Chondrocyte (in vitro differentiated cells): Measurements from ENCODE around the gene LRRK1. TPM values are rescaled to one million over a fixed set of nuclear protein-coding genes. Genes with fewer than 3 reads are reported as not detected.

Experiments
- DNase-seq: peaks from one replicate; pipeline ENCODE4 v3.0.0; 2021; ENCODE audit warnings: mixed read lengths, low spot score
- H3K27ac Mint-ChIP-seq: one replicate; pipeline ENCODE4 v1.8.0; 2021; ENCODE audit warnings: mild to moderate bottlenecking, moderate library complexity, mixed read lengths; ENCODE audit not compliant: unreplicated experiment
- H3K27me3 Mint-ChIP-seq: 2 replicates; pipeline ENCODE4 v1.8.0; 2021; ENCODE audit warnings: low read depth, mixed read lengths
- H3K36me3 Mint-ChIP-seq: 2 replicates; pipeline ENCODE4 v1.8.0; 2021; ENCODE audit warnings: low read depth, mixed read lengths
- H3K4me1 Mint-ChIP-seq: 2 replicates; pipeline ENCODE4 v1.8.0; 2021; ENCODE audit warnings: low read depth, mild to moderate bottlenecking, mixed read lengths
- H3K4me3 Mint-ChIP-seq: one replicate; pipeline ENCODE4 v1.8.0; 2021; ENCODE audit warnings: mild to moderate bottlenecking, moderate library complexity, mixed read lengths; ENCODE audit not compliant: unreplicated experiment
- H3K9me3 Mint-ChIP-seq: 2 replicates; pipeline ENCODE4 v1.8.0; 2021; ENCODE audit warnings: low read depth, mixed read lengths
- CTCF ChIP-seq: fragments of 200-600 bp; sonication (generic); IDR thresholded peaks from 2 replicates; pipeline ENCODE4 v1.5.0; 2021; ENCODE audit warnings: antibody characterized with exemption, mild to moderate bottlenecking, moderate library complexity
- total RNA-seq: library from RNA; stranded (reverse); gene quantifications from 3 replicates; pipeline ENCODE4 v1.2.1, GENCODE V29; 2021

The LRRK1 gene
- total RNA-seq, 1 donor from 2014 or later = 10.1 TPM

GRCh38 chr15:100931143-100931890 lies 12.2 kb downstream of the LRRK1 start:
- H3K36me3 Mint-ChIP-seq = no peaks in the 10 kb centered on the region
- H3K4me1 Mint-ChIP-seq = peaks cover 13% of the 10 kb centered on the region
- no peaks in the 10 kb centered on the region for H3K9me3 Mint-ChIP-seq
- no peak for DNase-seq
- no peak overlapping the region for H3K27ac Mint-ChIP-seq
- no peak for TF ChIP-seq CTCF
- H3K4me3 Mint-ChIP-seq = no peak overlapping the region
- H3K27me3 Mint-ChIP-seq = no peaks in the 10 kb centered on the region

GRCh38 chr15:100932676-100933348 lies 13.7 kb downstream of the LRRK1 start:
- Mint-ChIP-seq H3K4me1 (peaks cover 13% of the 10 kb centered on the region), H3K27ac (no peak overlapping the region), H3K27me3 (no peaks in the 10 kb centered on the region), H3K9me3 (no peaks in the 10 kb centered on the region), H3K4me3 (no peak overlapping the region), H3K36me3 (no peaks in the 10 kb centered on the region)
- no peak for DNase-seq
- no peak for TF ChIP-seq CTCF

GRCh38 chr15:100934166-100934565 lies 15.0 kb downstream of the LRRK1 start:
- H3K4me3 Mint-ChIP-seq = no peak overlapping the region
- peaks cover 13% of the 10 kb centered on the region for H3K4me1 Mint-ChIP-seq
- H3K36me3 Mint-ChIP-seq = no peaks in the 10 kb centered on the region
- DNase-seq = no peak
- no peaks in the 10 kb centered on the region for H3K9me3 Mint-ChIP-seq
- TF ChIP-seq CTCF = no peak
- H3K27me3 Mint-ChIP-seq = no peaks in the 10 kb centered on the region
- H3K27ac Mint-ChIP-seq = no peak overlapping the region

- Mint-ChIP-seq H3K27ac (no peak overlapping the region), H3K9me3 (no peaks in the 10 kb centered on the region), H3K36me3 (no peaks in the 10 kb centered on the region), H3K27me3 (no peaks in the 10 kb centered on the region), H3K4me1 (peaks cover 13% of the 10 kb centered on the region), H3K4me3 (no peak overlapping the region)
- TF ChIP-seq CTCF = peak; percentile 27
- no peak for DNase-seq
Observed at GRCh38 chr15:100934726-100935125, 15.6 kb downstream of the LRRK1 start.

- Mint-ChIP-seq H3K4me3 (no peak overlapping the region), H3K36me3 (no peaks in the 10 kb centered on the region), H3K27me3 (no peaks in the 10 kb centered on the region), H3K27ac (no peak overlapping the region), H3K4me1 (peaks cover 12% of the 10 kb centered on the region), H3K9me3 (no peaks in the 10 kb centered on the region)
- TF ChIP-seq CTCF = no peak
- DNase-seq = no peak
Observed at GRCh38 chr15:100937171-100937570, 18.0 kb downstream of the LRRK1 start.
